HG03432 (cell line): ENCODE data around the gene MN1.

Source experiments
- ATAC-seq: cut with Tn5 transposase; IDR thresholded peaks from one replicate; pipeline ENCODE4 v1.9.1; 2021; ENCODE audit warnings: mild to moderate bottlenecking, moderate library complexity; ENCODE audit not compliant: unreplicated experiment

MN1 gene

DNA sequence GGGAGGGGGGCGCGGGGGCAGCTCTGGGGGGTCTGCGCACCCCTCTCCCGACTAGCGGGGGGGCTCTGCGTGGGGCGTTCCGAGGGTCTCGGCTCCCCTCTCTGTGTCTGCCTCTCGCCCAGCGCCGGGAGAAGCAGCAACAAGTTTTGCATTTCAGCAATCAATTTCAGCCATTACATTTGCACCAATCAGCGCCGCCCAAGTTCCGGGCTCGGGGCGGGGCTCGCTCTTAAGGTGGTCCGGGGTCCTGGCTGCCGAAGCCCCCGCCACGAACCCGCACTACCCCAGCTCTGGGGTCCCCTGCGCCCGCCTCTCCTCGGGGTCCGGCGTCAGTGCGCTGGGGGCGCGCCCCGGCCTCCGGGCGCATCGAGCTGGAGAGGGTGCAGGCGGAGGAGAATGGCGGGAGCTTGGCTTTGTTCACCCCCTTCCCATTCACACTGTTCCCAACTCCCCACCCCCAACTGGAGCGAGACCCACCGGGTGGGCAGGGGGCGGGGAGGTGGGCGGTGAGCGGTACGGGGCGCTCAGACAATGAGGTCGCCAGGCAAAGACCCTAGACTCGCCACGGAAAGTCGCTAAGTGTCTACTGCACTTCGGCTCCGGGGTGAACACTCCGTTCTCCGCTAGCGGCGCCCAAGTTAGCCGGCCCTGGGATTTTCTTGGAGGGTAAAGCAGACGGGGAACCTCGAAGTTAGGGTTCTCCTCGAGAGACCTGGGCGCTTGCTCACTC lies at the start of gene MN1:
MN1 (minus strand) TSS at position 141 of the 730 bp plus-strand sequence. CDS start 1,213 bp downstream, outside the sequence.
- no peak for ATAC-seq

GRCh38 chr22:27850000-27850521 lies 48.5 kb upstream of the MN1 start:
- no peak for ATAC-seq

DNA sequence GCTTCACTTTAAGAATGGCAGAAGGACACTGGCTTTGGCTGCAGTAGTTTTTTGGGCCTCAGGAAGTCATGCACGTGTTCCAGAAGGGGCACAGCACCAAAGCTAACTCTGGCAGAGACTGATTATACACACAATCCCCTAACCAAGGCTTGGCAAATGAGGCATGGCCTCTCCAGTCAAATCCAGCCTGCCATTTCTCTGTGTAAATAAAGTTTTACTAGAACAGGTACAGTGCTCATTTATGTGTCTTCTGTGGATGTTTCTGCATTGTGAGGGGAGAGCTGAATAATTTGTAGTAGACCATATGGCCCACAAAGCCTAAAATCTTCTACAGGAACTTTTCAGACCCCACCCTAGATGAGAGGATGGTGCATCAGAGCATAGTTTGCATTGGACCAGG lies 46.4 kb upstream of the MN1 start:
- no peak for ATAC-seq

- ATAC-seq, result no peak
Observed at GRCh38 chr22:27846910-27847309, 45.4 kb upstream of the MN1 start.

DNA sequence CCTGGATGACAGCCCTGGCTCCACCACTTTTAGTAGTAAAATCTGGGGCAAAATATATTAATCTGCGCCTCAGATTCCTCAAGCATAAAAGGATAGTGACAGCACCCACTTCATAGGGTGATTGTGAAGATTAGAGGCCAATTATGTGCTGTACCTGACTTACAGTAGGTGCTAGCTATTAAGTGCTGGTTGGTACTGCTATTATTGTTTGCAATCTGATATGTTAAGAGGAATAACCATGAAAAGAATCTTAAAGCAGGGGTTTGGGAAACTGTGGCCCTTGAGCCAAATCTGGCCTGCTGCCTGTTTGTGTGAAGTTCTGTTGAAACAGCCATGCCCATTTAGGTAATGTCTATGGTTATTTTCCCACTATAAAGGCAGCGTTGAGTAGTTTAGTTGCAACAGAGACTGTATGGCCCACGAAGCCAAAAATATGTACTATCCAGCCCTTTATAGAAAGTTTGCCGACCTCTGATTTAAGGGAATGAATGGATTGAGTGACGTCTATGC lies 44.7 kb upstream of the MN1 start:
- ATAC-seq, result no peak

DNA sequence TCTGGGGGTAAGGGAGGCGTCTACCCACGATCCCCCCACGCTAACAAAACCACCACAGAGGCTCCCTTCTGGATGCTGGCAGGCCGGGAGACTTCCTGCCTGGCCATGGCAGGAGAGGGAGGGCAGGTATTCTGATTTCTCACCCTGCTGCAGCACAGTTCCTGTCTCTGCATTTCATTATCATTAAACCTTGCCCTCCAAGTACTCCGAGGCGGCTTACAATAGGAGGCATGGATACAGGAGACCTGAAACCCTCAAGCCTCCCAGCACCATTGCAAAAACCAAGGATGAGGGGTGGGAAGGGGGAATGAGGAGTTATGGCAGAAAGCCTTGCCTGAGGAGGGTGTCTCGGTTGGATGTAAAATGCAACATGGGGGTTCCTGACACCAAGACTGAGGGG lies 44.1 kb upstream of the MN1 start:
- ATAC-seq, result no peak

GRCh38 chr22:27844656-27845591 lies 43.4 kb upstream of the MN1 start:
- ATAC-seq, result no peak

GRCh38 chr22:27844256-27844655 lies 42.7 kb upstream of the MN1 start:
- no peak for ATAC-seq

DNA sequence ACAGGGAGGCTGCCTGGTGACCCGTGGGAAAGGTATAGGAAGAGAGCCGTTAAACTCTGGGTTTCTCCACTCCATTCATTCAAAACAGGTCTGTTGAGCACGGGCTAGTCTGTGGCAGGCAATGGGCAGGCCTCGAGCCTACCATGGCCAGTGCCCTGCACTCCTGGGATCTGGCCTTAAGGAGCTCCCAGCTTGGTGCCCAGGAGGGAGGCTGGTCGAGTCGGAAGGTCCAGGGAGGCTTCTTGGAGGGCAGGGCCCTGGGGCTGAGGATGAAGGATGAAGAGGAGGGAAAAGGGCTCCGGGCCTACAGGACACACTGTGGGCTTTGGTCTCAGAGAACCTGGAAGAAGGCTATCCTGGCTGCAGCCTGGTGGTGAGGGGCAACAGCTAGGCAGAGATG lies 41.9 kb upstream of the MN1 start:
- ATAC-seq, result no peak

GRCh38 chr22:27842669-27843431 lies 41.3 kb upstream of the MN1 start:
- no peak for ATAC-seq

DNA sequence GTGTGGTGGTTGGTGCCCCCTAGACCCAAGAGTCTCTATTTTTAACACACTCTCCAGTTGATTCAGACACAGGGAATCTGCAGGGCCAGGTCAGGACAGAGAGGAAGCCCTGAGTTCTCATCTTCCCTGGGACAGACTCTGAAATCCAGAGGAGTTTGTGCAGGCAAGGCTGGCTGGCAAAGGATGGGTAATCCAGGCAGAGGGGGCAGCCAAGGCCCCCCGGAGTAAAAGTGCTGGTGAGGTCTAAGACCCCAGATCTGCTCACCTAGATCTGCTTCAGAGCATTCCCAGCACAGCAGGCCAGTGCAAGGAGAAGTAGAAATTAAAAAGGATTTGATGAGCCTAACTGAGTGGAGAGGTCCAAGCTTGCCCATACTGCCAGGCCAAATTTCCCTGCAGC lies 40.6 kb upstream of the MN1 start:
- ATAC-seq, result no peak

GRCh38 chr22:27840436-27840835 lies 38.9 kb upstream of the MN1 start:
- ATAC-seq, result no peak

- no peak for ATAC-seq
Observed at GRCh38 chr22:27839057-27839660, 37.6 kb upstream of the MN1 start.

DNA sequence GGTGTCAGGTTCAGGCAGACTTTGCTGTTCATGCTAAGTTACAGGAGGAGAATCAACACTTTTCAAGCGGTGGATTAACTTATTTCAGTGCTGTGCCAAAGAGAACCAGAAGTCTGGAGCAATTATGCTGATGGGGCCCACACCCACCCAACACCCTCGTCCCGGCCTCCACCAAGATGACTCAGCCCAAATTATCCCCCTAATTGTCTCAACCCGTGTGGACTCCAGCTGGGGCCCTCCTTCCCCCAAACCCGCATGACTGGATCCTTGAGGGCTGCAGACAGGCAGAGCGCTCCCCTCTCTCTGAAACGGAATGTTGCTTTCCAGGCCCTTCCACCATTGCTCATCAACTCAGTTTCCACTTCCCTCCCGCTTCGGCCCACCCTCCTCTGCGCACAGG lies 34.6 kb upstream of the MN1 start:
- ATAC-seq, result no peak

GRCh38 chr22:27835446-27835845 lies 33.9 kb upstream of the MN1 start:
- no peak for ATAC-seq

DNA sequence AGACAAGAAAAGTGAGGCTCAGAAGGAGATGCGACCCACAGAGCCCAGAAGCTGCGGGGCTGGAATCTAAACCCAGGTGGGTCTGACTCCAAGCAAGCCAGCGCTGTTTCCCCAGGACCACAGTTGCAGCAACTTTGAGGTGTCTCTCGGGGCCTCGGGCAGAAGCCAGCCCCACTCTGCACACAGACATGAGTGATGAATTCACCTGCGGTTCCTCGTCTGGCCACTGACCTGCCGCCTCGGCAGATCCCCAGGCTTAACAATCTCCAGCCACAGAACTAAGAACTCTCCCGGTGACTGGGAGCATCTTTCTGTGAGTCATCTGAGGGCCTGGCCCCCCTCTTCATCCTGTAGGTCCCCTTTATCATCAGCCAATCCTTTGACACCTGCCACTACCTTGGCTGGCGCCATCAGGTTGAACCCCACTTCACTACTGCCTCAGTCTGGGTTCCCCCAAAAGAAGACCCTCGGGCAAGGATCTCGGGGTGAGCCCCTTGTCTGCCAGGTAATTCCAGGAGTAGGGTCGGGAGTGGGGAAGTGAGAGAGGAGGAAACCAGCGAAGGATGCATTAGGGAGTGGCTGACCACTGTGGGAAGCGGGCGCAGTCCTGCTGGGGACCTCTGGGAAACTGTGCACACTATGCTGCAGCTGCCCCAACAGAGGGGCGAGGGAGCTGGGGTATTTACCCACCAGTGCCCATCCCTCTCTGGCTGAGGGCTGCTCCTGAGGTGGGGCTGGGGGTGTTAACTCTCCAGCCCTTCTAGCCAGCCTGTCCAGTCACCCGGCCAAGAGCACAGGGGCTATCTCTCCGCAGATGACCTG lies 33.0 kb upstream of the MN1 start:
- no peak for ATAC-seq

DNA sequence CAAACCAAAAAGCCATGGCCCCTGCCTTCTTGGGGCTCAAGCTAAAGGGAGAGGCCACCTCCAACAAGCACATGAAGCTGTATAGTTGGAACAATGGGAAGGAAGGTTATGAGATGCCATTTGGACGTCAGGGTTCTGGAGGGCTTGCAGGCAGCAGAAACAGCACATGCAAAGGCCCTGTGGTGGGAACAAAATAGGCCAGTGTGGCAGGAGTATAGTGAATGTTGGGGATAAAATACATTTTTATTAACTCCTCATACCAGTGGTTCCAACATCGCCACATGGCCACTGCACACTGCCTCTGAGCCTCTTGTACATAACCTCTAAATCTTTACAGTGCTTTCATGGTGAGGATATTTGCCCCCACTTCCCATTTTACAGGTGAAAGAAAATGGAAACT lies 32.2 kb upstream of the MN1 start:
- no peak for ATAC-seq

- no peak for ATAC-seq
Observed at GRCh38 chr22:27832606-27833005, 31.1 kb upstream of the MN1 start.

GRCh38 chr22:27829620-27830019 lies 28.1 kb upstream of the MN1 start:
- no peak for ATAC-seq
